Omental fat pad (tissue), 4 donors: ENCODE data around the gene CHIA. TPM values are rescaled to one million over a fixed set of nuclear protein-coding genes. Genes with fewer than 3 reads are reported as not detected.
"Not testable (repeated sequence)": the region's sequence is repeated elsewhere in the genome, so short reads cannot be mapped to it uniquely, and the experiment has no call there.

Source experiments
- ATAC-seq: fragments of 150-250 bp; one replicate; pipeline ENCODE4 v1.9.1; 2016; ENCODE audit warnings: mild to moderate bottlenecking, moderate library complexity; ENCODE audit not compliant: low FRiP score
- DNase-seq: peaks from one replicate; pipeline ENCODE4 v3.0.0-alpha.2; 2019; ENCODE audit warnings: low spot score
- CTCF ChIP-seq, 3 donors: fragments of 450-650 bp; IDR thresholded peaks; one replicate each; pipeline ENCODE4 v1.5.1; 2016 to 2017; ENCODE audit warnings: antibody characterized with exemption in 3 of 3, mild to moderate bottlenecking in 3 of 3, moderate library complexity in 2 of 3
- total RNA-seq, 4 donors: library from RNA; depleted of rRNA; stranded (reverse); fragments of >200 nt; gene quantifications; one replicate each; pipeline ENCODE4 v1.1.0, GENCODE V29; 2016

The CHIA gene
- total RNA-seq, 4 donors from 2014 or later: 3.5 TPM; not detected in 3

GRCh38 chr1:111346089-111346885 lies 55.6 kb downstream of the CHIA start:
- TF ChIP-seq CTCF (IDR thresholded peaks at IDR 0.05): no peak
- peak; percentile 80 for DNase-seq
- peak; percentile 98 for ATAC-seq

GRCh38 chr1:111347026-111347425 lies 56.4 kb downstream of the CHIA start:
- DNase-seq (no peak), ATAC-seq (peak; percentile 9)
- TF ChIP-seq CTCF (IDR thresholded peaks at IDR 0.05): no peak

- ATAC-seq (no peak), DNase-seq (no peak)
- no peak for TF ChIP-seq CTCF (IDR thresholded peaks at IDR 0.05)
Measured at GRCh38 chr1:111351700-111352099, 61.0 kb downstream of the CHIA start.

- ATAC-seq (no peak), DNase-seq (no peak)
- no peak for TF ChIP-seq CTCF (IDR thresholded peaks at IDR 0.05)
Measured at GRCh38 chr1:111354584-111354983, 63.9 kb downstream of the CHIA start.

- ATAC-seq (no peak), DNase-seq (no peak)
- no peak for TF ChIP-seq CTCF (IDR thresholded peaks at IDR 0.05)
Measured at GRCh38 chr1:111358964-111359363, 68.3 kb downstream of the CHIA start.

- TF ChIP-seq CTCF (IDR thresholded peaks at IDR 0.05): no peak
- no peak for DNase-seq
- ATAC-seq: no peak
Measured at GRCh38 chr1:111359376-111359775, 68.7 kb downstream of the CHIA start.

GRCh38 chr1:111360257-111360656 lies 69.6 kb downstream of the CHIA start:
- DNase-seq, ATAC-seq: not testable (repeated sequence)
